Liver (tissue), 9 donors: ENCODE data around the gene NKX6-1. TPM values are rescaled to one million over a fixed set of nuclear protein-coding genes. Genes with fewer than 3 reads are reported as not detected.

Experiments used
- DNase-seq: peaks from one replicate; pipeline ENCODE4 v3.0.0-alpha.2; 2017; ENCODE audit warnings: low spot score
- H3K27ac ChIP-seq, 2 donors: one replicate each; pipeline ENCODE4 v1.7.0; 2013; ENCODE audit warnings: inconsistent platforms in 2 of 2, low read length in 2 of 2, control low read depth in 1 of 2, low read depth in 1 of 2, mild to moderate bottlenecking in 1 of 2
- H3K27me3 ChIP-seq, 4 donors: one replicate each; pipeline versions ENCODE4 v1.6.1 to v1.7.0; 2013; ENCODE audit warnings: low read length in 3 of 4, inconsistent platforms in 1 of 4, mild to moderate bottlenecking in 1 of 4, moderate library complexity in 1 of 4; ENCODE audit not compliant: control insufficient read depth in 4 of 4, insufficient read depth in 4 of 4
- H3K36me3 ChIP-seq, 4 donors: one replicate each; pipeline versions ENCODE4 v1.6.1 to v1.7.0; 2013; ENCODE audit warnings: low read length in 3 of 4, mild to moderate bottlenecking in 3 of 4, low read depth in 1 of 4, moderate library complexity in 1 of 4; ENCODE audit not compliant: control insufficient read depth in 4 of 4, insufficient read depth in 3 of 4
- H3K4me1 ChIP-seq, 4 donors: one replicate each; pipeline versions ENCODE4 v1.6.1 to v1.7.0; 2013; ENCODE audit warnings: low read length in 3 of 4, mild to moderate bottlenecking in 3 of 4, moderate library complexity in 1 of 4; ENCODE audit not compliant: control insufficient read depth in 4 of 4, insufficient read depth in 4 of 4
- H3K4me3 ChIP-seq, 3 donors: one replicate each; pipeline versions ENCODE4 v1.6.1 to v1.7.0; 2013; ENCODE audit warnings: low read length in 3 of 3, control low read depth in 1 of 3, low read depth in 1 of 3, mild to moderate bottlenecking in 1 of 3
- H3K9ac ChIP-seq, 2 donors: one replicate each; pipeline ENCODE4 v1.7.0; 2013; ENCODE audit warnings: low read length in 2 of 2, mild to moderate bottlenecking in 2 of 2, moderate library complexity in 2 of 2, control low read depth in 1 of 2, low read depth in 1 of 2
- H3K9me3 ChIP-seq, 4 donors: one replicate each; pipeline versions ENCODE4 v1.6.1 to v1.7.0; 2013; ENCODE audit warnings: low read length in 3 of 4; ENCODE audit not compliant: control insufficient read depth in 4 of 4
- EGR1 ChIP-seq, 2 donors: IDR thresholded peaks; 2 replicates each; pipeline ENCODE4 v1.6.1; 2016 to 2018; ENCODE audit warnings: antibody characterized with exemption in 2 of 2, low read depth in 2 of 2
- FOXA1 ChIP-seq: IDR thresholded peaks from 2 replicates; pipeline ENCODE4 v1.6.1; 2016; ENCODE audit warnings: antibody characterized with exemption
- FOXA2 ChIP-seq: IDR thresholded peaks from 2 replicates; pipeline ENCODE4 v1.6.1; 2016; ENCODE audit warnings: antibody characterized with exemption
- GABPA ChIP-seq, 2 donors: IDR thresholded peaks in 1 of 2; conservative IDR thresholded peaks in 1 of 2; 2 replicates each; pipeline ENCODE4 v1.6.1; 2016; ENCODE audit warnings: antibody characterized with exemption in 2 of 2, mild to moderate bottlenecking in 1 of 2, moderate library complexity in 1 of 2
- HNF4A ChIP-seq, 2 donors: conservative IDR thresholded peaks; 2 replicates each; pipeline ENCODE4 v1.6.1; 2016; ENCODE audit warnings: antibody characterized with exemption in 2 of 2, mild to moderate bottlenecking in 2 of 2
- JUND ChIP-seq, 2 donors: IDR thresholded peaks; 2 replicates each; pipeline ENCODE4 v1.6.1; 2016; ENCODE audit warnings: antibody characterized with exemption in 2 of 2
- RAD21 ChIP-seq, 2 donors: IDR thresholded peaks; 2 replicates each; pipeline ENCODE4 v1.6.1; 2016; ENCODE audit warnings: antibody characterized with exemption in 2 of 2, mild to moderate bottlenecking in 2 of 2
- RXRA ChIP-seq, 2 donors: IDR thresholded peaks; 2 replicates each; pipeline ENCODE4 v1.6.1; 2017 to 2018; ENCODE audit warnings: antibody characterized with exemption in 2 of 2, mild to moderate bottlenecking in 1 of 2
- SP1 ChIP-seq: IDR thresholded peaks from 2 replicates; pipeline ENCODE4 v1.6.1; 2018; ENCODE audit warnings: antibody characterized with exemption, mild to moderate bottlenecking
- TAF1 ChIP-seq: conservative IDR thresholded peaks from 2 replicates; pipeline ENCODE4 v1.6.1; 2016; ENCODE audit warnings: antibody characterized with exemption, mild to moderate bottlenecking
- YY1 ChIP-seq: IDR thresholded peaks from 2 replicates; pipeline ENCODE4 v1.6.1; 2016; ENCODE audit warnings: antibody characterized with exemption, mild to moderate bottlenecking
- WGBS: extraction: QIAGEN DNeasy Blood & Tissue Kit; methylation state at CpG from one replicate; pipeline ENCODE4 v1.1.7; 2013; 5-methylcytosine and 5-hydroxymethylcytosine counted together
- polyA plus RNA-seq, 2 donors: library from polyadenylated mRNA; stranded (reverse) in 1 of 2; unstranded in 1 of 2; fragments of 200-250 nt in 1 of 2; fragments of >200 nt in 1 of 2; fragmentation: Nextera tagmentation in 1 of 2; extraction: Ambion mirVana in 1 of 2; gene quantifications; one replicate each; pipeline versions ENCODE4 v1.2.1 to v1.2.3, GENCODE V29; 2013 to 2015
- total RNA-seq, 2 donors: library from RNA; depleted of rRNA; stranded (reverse); fragments of >200 nt; gene quantifications; one replicate each; pipeline ENCODE4 v1.2.3, GENCODE V29; 2014
- TF ChIP-seq, protein P1 (sequence below): IDR thresholded peaks from 2 replicates; pipeline ENCODE4 v1.6.1; 2016; ENCODE audit warnings: antibody characterized with exemption
- TF ChIP-seq, protein P2 (sequence below): IDR thresholded peaks from 2 replicates; pipeline ENCODE4 v1.6.1; 2016; ENCODE audit warnings: antibody characterized with exemption
- TF ChIP-seq, protein P3 (sequence below): IDR thresholded peaks from 2 replicates; pipeline ENCODE4 v1.6.1; 2016; ENCODE audit warnings: antibody characterized with exemption, mild to moderate bottlenecking
- TF ChIP-seq, protein P4 (sequence below): IDR thresholded peaks from 2 replicates; pipeline ENCODE4 v1.6.1; 2016; ENCODE audit warnings: antibody characterized with exemption
- TF ChIP-seq, protein P5 (sequence below): fragments of 150-350 bp; IDR thresholded peaks from 2 replicates; pipeline ENCODE4 v1.5.1; 2017; ENCODE audit warnings: improper control_type of control experiment, low read depth, low read length; ENCODE audit not compliant: missing input control
- donor health status: healthy.
- donor health status: healthy.
- donor health status: healthy.
- donor health status: healthy.
- donor health status: healthy.

Gene NKX6-1
- total and polyA plus RNA-seq, 4 donors: 0.05 TPM; not detected in 3

DNA sequence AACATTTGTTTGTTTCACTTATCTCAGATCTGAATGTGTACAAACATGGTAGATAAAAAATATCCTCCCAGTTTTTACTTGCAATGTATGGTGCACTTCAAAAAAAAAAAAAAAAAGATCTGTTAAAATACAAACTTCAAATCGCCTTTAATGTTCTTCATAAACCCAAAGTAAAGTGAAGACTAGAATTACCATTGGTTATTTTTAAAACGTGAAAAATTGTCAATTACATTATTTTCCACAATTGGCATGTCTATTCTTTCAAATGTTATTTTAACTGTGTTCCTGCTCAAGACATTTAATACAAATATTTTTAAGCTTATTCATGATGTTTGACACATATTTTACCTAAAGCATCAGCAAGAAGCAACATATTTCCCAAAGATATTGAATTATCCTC lies 5.0 kb downstream of the NKX6-1 start:
- Histone ChIP-seq H3K4me1 (peaks cover 10 to 28% (median 21%) of the 10 kb centered on the region in 4 donors), H3K4me3 (no peak overlapping the region), H3K36me3 (no peaks in the 10 kb centered on the region), H3K9ac (no peak overlapping the region), H3K27me3 (peaks cover 6 to 41% (median 28%) of the 10 kb centered on the region in 4 donors), H3K9me3 (no peaks in the 10 kb centered on the region), H3K27ac (no peak overlapping the region)
- TF ChIP-seq, protein P1, sequence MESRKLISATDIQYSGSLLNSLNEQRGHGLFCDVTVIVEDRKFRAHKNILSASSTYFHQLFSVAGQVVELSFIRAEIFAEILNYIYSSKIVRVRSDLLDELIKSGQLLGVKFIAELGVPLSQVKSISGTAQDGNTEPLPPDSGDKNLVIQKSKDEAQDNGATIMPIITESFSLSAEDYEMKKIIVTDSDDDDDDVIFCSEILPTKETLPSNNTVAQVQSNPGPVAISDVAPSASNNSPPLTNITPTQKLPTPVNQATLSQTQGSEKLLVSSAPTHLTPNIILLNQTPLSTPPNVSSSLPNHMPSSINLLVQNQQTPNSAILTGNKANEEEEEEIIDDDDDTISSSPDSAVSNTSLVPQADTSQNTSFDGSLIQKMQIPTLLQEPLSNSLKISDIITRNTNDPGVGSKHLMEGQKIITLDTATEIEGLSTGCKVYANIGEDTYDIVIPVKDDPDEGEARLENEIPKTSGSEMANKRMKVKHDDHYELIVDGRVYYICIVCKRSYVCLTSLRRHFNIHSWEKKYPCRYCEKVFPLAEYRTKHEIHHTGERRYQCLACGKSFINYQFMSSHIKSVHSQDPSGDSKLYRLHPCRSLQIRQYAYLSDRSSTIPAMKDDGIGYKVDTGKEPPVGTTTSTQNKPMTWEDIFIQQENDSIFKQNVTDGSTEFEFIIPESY: no peak
- TF ChIP-seq TAF1: no peak
- 8% methylated on average over 2 of the region's 2 CpGs for WGBS
- no peak for DNase-seq

DNA sequence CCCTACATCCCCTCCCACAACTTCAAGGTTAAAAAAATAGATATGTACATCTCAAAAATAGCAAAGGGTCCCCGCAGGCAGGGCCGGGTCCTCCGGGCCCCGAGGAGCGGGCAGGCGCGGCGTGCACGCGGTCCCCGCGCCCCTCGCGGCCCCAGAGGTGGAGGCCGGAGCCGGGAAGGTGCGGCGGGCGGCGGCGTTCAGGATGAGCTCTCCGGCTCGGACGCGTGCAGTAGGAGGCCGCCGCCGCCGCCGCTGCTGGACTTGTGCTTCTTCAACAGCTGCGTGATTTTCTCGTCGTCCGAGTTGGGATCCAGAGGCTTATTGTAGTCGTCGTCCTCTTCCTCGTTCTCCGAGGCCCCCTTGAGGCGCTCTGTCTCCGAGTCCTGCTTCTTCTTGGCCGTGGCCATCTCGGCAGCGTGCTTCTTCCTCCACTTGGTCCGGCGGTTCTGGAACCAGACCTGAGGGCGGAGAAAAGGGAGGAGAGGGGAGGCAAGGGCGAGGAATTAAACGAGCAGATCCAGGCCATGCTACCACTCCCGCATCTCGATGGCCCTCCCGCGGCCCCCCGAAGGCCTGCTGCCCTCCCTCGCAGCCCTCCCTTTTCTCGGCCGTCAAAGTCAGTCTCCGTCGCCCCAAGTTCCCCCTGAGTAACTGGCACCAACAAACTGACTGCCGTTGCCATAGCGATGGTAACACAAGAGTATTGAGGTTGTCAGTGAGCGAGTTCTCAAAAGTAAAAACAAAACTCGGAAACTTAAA lies 5.8 kb downstream of the NKX6-1 start:
- no peak overlapping the region for H3K9ac ChIP-seq
- no peaks in the 10 kb centered on the region for H3K9me3 ChIP-seq
- peak overlapping the region in 1 of 3 donors; percentile 20 for H3K4me3 ChIP-seq
- H3K27me3 ChIP-seq: peaks cover 6 to 39% (median 29%) of the 10 kb centered on the region in 4 donors
- no peak for DNase-seq
- H3K4me1 ChIP-seq: peaks cover 4 to 20% (median 16%) of the 10 kb centered on the region in 4 donors
- no peak overlapping the region for H3K27ac ChIP-seq
- no peaks in the 10 kb centered on the region for H3K36me3 ChIP-seq
- 5% methylated on average over 62 of the region's 62 CpGs for WGBS
- no peak for TF ChIP-seq EGR1 (IDR thresholded peaks at IDR 0.05; ENCODE audit: low read depth in 2 of 2)
- TF ChIP-seq HNF4A (conservative IDR thresholded peaks at IDR 0.05): no peak
- TF ChIP-seq, protein P1: no peak
- TF ChIP-seq, protein P2, sequence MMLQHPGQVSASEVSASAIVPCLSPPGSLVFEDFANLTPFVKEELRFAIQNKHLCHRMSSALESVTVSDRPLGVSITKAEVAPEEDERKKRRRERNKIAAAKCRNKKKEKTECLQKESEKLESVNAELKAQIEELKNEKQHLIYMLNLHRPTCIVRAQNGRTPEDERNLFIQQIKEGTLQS: no peak
- no peak for TF ChIP-seq RAD21 (IDR thresholded peaks at IDR 0.05)

DNA sequence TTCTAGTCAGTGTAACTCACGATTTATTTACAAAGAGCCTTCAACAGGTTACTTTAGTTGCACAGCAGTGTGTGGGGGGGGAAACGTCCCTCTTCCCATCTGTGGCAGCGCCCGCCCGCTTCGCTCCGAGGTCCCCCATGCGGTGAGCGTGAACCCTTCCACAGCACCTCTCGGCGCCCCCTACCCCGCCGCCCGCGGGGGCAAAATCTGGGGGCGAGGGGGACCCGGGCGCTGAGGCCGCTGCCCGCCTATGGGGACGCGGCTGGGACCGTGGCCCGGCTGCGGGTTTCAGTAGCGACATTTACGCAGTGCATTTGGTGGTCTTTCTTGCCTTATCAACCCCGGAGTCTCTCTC lies 6.4 kb downstream of the NKX6-1 start:
- Histone ChIP-seq H3K4me1 (peaks cover 0 to 16% (median 11%) of the 10 kb centered on the region in 4 donors), H3K4me3 (peak overlapping the region in 1 of 3 donors; percentile 20), H3K27ac (no peak overlapping the region), H3K27me3 (peaks cover 6 to 39% (median 29%) of the 10 kb centered on the region in 4 donors), H3K9ac (no peak overlapping the region), H3K9me3 (no peaks in the 10 kb centered on the region), H3K36me3 (no peaks in the 10 kb centered on the region)
- WGBS: 8% methylated on average over 28 of the region's 28 CpGs
- no peak for DNase-seq
- TF ChIP-seq HNF4A (conservative IDR thresholded peaks at IDR 0.05) (no peak), FOXA1 (no peak), RAD21 (IDR thresholded peaks at IDR 0.05) (no peak), RXRA (IDR thresholded peaks at IDR 0.05) (no peak), FOXA2 (no peak), YY1 (no peak), SP1 (no peak), TAF1 (no peak), JUND (IDR thresholded peaks at IDR 0.05) (no peak), EGR1 (IDR thresholded peaks at IDR 0.05; ENCODE audit: low read depth in 2 of 2) (no peak), GABPA (IDR thresholded peaks at IDR 0.05 in 1 of 2, conservative IDR thresholded peaks at IDR 0.05 in 1 of 2) (no peak)
- TF ChIP-seq, protein P3, sequence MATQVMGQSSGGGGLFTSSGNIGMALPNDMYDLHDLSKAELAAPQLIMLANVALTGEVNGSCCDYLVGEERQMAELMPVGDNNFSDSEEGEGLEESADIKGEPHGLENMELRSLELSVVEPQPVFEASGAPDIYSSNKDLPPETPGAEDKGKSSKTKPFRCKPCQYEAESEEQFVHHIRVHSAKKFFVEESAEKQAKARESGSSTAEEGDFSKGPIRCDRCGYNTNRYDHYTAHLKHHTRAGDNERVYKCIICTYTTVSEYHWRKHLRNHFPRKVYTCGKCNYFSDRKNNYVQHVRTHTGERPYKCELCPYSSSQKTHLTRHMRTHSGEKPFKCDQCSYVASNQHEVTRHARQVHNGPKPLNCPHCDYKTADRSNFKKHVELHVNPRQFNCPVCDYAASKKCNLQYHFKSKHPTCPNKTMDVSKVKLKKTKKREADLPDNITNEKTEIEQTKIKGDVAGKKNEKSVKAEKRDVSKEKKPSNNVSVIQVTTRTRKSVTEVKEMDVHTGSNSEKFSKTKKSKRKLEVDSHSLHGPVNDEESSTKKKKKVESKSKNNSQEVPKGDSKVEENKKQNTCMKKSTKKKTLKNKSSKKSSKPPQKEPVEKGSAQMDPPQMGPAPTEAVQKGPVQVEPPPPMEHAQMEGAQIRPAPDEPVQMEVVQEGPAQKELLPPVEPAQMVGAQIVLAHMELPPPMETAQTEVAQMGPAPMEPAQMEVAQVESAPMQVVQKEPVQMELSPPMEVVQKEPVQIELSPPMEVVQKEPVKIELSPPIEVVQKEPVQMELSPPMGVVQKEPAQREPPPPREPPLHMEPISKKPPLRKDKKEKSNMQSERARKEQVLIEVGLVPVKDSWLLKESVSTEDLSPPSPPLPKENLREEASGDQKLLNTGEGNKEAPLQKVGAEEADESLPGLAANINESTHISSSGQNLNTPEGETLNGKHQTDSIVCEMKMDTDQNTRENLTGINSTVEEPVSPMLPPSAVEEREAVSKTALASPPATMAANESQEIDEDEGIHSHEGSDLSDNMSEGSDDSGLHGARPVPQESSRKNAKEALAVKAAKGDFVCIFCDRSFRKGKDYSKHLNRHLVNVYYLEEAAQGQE: no peak
- TF ChIP-seq, protein P4, sequence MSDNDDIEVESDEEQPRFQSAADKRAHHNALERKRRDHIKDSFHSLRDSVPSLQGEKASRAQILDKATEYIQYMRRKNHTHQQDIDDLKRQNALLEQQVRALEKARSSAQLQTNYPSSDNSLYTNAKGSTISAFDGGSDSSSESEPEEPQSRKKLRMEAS: no peak
- TF ChIP-seq, protein P5, sequence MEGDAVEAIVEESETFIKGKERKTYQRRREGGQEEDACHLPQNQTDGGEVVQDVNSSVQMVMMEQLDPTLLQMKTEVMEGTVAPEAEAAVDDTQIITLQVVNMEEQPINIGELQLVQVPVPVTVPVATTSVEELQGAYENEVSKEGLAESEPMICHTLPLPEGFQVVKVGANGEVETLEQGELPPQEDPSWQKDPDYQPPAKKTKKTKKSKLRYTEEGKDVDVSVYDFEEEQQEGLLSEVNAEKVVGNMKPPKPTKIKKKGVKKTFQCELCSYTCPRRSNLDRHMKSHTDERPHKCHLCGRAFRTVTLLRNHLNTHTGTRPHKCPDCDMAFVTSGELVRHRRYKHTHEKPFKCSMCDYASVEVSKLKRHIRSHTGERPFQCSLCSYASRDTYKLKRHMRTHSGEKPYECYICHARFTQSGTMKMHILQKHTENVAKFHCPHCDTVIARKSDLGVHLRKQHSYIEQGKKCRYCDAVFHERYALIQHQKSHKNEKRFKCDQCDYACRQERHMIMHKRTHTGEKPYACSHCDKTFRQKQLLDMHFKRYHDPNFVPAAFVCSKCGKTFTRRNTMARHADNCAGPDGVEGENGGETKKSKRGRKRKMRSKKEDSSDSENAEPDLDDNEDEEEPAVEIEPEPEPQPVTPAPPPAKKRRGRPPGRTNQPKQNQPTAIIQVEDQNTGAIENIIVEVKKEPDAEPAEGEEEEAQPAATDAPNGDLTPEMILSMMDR: no peak
- TF ChIP-seq, protein P2: no peak
